ENCODE measurements around the gene SEL1L2.

The SEL1L2 gene

DNA sequence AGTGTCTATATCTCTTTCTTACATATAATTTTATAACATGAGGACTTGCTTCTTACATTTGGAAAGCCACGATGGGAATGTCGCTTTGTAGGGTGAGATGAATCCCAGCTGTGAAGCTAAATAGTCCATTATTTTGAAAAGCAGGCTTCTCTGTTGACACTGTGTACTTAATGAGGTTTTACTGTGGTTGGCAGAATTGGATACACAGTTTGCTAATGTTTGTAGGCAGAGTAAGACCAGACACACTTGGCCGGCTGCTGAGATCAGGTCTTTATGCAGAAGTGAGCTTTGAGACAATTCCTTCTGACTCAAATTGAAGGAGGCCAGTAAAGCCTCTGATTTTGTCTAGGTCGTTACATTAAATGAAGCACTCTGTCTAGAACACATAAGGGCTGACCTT is 112.6 kb downstream of the SEL1L2 start:
- FAIRE-seq (no peak), DNase-seq (ENCODE audit: insufficient read length, low spot score) (no peak)
- no peak for TF ChIP-seq SPI1 (IDR thresholded peaks at IDR 0.05; ENCODE audit: low read depth, low read length)
- TF ChIP-seq POLR2A (IDR thresholded peaks at IDR 0.05; ENCODE audit: low read depth, low read length): no peak

GRCh38 chr20:13875265-13875811 is 115.1 kb downstream of the SEL1L2 start:
- no peak for DNase-seq (ENCODE audit: insufficient read length, low spot score)
- no peak for FAIRE-seq
- TF ChIP-seq PAX5 (IDR thresholded peaks at IDR 0.05; ENCODE audit: insufficient read depth, low read length, severe bottlenecking): no peak
- no peak for TF ChIP-seq SPI1 (IDR thresholded peaks at IDR 0.05; ENCODE audit: low read depth, low read length)
- no peak for TF ChIP-seq POLR2AphosphoS5 (IDR thresholded peaks at IDR 0.05; ENCODE audit: low read depth, low read length)
- no peak for TF ChIP-seq POU2F2 (IDR thresholded peaks at IDR 0.05; ENCODE audit: low read depth, low read length)
- no peak for TF ChIP-seq POLR2A (IDR thresholded peaks at IDR 0.05; ENCODE audit: low read depth, low read length)
- TF ChIP-seq TAF1 (IDR thresholded peaks at IDR 0.05; ENCODE audit: low read depth, low read length): no peak

GRCh38 chr20:13874394-13875157 is 115.8 kb downstream of the SEL1L2 start:
- DNase-seq (ENCODE audit: insufficient read length, low spot score) (no peak), FAIRE-seq (no peak)
- TF ChIP-seq PAX5 (IDR thresholded peaks at IDR 0.05; ENCODE audit: insufficient read depth, low read length, severe bottlenecking) (no peak), TAF1 (IDR thresholded peaks at IDR 0.05; ENCODE audit: low read depth, low read length) (no peak), POLR2A (IDR thresholded peaks at IDR 0.05; ENCODE audit: low read depth, low read length) (no peak), SPI1 (IDR thresholded peaks at IDR 0.05; ENCODE audit: low read depth, low read length) (no peak), POLR2AphosphoS5 (IDR thresholded peaks at IDR 0.05; ENCODE audit: low read depth, low read length) (no peak), POU2F2 (IDR thresholded peaks at IDR 0.05; ENCODE audit: low read depth, low read length) (no peak)

- DNase-seq (ENCODE audit: insufficient read length, low spot score): no peak
- no peak for FAIRE-seq
- TF ChIP-seq TAF1 (IDR thresholded peaks at IDR 0.05; ENCODE audit: low read depth, low read length): no peak
- TF ChIP-seq POU2F2 (IDR thresholded peaks at IDR 0.05; ENCODE audit: low read depth, low read length): no peak
- TF ChIP-seq POLR2AphosphoS5 (IDR thresholded peaks at IDR 0.05; ENCODE audit: low read depth, low read length): no peak
- no peak for TF ChIP-seq PAX5 (IDR thresholded peaks at IDR 0.05; ENCODE audit: insufficient read depth, low read length, severe bottlenecking)
- TF ChIP-seq SPI1 (IDR thresholded peaks at IDR 0.05; ENCODE audit: low read depth, low read length): no peak
- no peak for TF ChIP-seq POLR2A (IDR thresholded peaks at IDR 0.05; ENCODE audit: low read depth, low read length)
These were observed 116.6 kb downstream of the SEL1L2 start for GRCh38 chr20:13873831-13874230.

DNA sequence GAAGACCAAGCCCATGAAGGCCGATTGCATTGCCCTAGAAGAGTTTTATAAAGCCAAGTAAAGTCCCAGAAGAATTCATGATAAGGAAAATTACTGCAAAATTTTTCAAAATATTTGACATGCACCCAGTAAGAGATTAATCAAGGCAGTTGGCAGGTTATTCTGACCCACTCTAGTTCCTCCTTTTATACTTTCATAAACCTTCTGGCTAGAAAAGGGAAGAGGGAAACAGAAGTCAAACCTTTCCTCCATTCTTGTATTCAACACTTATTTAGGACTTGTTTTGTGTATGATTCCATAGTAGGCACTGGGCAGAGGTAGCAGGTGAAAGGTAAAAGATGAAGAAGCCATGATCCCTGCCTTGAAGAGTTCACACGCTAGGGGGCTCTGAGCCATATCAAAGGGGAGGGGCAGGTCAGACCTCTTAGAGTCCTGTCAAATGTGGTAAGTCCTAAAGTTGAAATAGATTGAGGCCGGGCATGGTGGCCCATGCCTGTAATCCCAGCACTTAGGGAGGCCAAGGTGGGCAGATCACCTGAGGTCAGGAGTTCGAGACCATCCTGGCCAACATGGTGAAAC is 120.2 kb downstream of the SEL1L2 start:
- FAIRE-seq: no peak
- TF ChIP-seq PAX5 (IDR thresholded peaks at IDR 0.05; ENCODE audit: insufficient read depth, low read length, severe bottlenecking): no peak
- no peak for TF ChIP-seq SPI1 (IDR thresholded peaks at IDR 0.05; ENCODE audit: low read depth, low read length)
- TF ChIP-seq POLR2A (IDR thresholded peaks at IDR 0.05; ENCODE audit: low read depth, low read length): no peak
- no peak for TF ChIP-seq TAF1 (IDR thresholded peaks at IDR 0.05; ENCODE audit: low read depth, low read length)
- TF ChIP-seq POLR2AphosphoS5 (IDR thresholded peaks at IDR 0.05; ENCODE audit: low read depth, low read length): no peak
- TF ChIP-seq POU2F2 (IDR thresholded peaks at IDR 0.05; ENCODE audit: low read depth, low read length): no peak
- no peak for DNase-seq (ENCODE audit: insufficient read length, low spot score)

- TF ChIP-seq TAF1 (IDR thresholded peaks at IDR 0.05; ENCODE audit: low read depth, low read length) (no peak), POLR2A (IDR thresholded peaks at IDR 0.05; ENCODE audit: low read depth, low read length) (no peak), POLR2AphosphoS5 (IDR thresholded peaks at IDR 0.05; ENCODE audit: low read depth, low read length) (no peak), SPI1 (IDR thresholded peaks at IDR 0.05; ENCODE audit: low read depth, low read length) (no peak), PAX5 (IDR thresholded peaks at IDR 0.05; ENCODE audit: insufficient read depth, low read length, severe bottlenecking) (no peak), POU2F2 (IDR thresholded peaks at IDR 0.05; ENCODE audit: low read depth, low read length) (no peak)
- no peak for DNase-seq (ENCODE audit: insufficient read length, low spot score)
- no peak for FAIRE-seq
These were observed 122.1 kb downstream of the SEL1L2 start for GRCh38 chr20:13868331-13868730.

DNA sequence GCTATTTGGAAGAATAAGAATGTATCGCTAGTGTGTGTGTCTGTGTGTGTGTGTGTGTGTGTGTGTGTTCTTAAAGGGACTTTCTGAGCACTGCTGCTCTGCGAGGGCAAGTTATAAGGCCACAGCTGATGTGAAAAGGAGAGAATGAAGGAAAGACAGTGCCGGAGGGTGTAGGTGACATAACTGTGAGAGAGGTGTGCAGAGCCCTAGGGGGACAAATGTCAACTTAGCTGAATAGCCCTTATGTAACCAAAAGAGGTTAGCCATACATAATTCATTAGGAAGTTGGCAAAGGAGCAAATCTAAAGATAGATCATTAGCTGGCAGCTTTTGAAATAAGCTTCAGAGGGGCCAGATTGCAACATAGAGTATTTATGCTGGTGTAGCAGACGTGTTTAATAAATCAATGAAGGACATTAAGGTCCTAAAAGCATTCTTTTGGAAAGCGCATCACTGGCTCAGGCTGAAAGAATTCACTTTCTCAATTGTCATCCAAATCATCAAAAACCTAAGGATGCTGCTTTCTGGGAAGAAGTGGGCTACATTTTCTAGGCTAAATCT is 124.5 kb downstream of the SEL1L2 start:
- DNase-seq (ENCODE audit: insufficient read length, low spot score) (no peak), FAIRE-seq (no peak)
- TF ChIP-seq PAX5 (IDR thresholded peaks at IDR 0.05; ENCODE audit: insufficient read depth, low read length, severe bottlenecking): no peak
- no peak for TF ChIP-seq POU2F2 (IDR thresholded peaks at IDR 0.05; ENCODE audit: low read depth, low read length)
- TF ChIP-seq POLR2A (IDR thresholded peaks at IDR 0.05; ENCODE audit: low read depth, low read length): no peak
- no peak for TF ChIP-seq SPI1 (IDR thresholded peaks at IDR 0.05; ENCODE audit: low read depth, low read length)
- no peak for TF ChIP-seq POLR2AphosphoS5 (IDR thresholded peaks at IDR 0.05; ENCODE audit: low read depth, low read length)
- no peak for TF ChIP-seq TAF1 (IDR thresholded peaks at IDR 0.05; ENCODE audit: low read depth, low read length)

DNA sequence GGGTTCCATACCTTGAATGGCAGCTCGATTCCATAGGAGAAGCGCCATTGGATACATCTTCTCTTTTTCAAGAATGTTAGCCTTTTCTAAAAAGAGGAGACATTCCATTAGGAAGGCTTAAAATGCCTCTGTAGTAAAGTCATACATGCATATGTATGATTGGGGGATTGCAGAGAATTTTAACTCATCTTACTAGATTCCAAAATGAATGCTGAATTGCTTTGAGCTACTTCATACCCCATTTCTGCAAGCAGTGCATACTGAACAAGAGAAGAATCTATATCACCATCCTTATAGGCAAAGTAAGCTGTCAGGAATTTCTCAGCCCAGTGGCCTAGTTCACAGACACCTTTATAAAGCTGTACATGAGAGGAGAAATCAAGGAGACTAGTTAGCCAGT is 125.3 kb downstream of the SEL1L2 start:
- DNase-seq (ENCODE audit: insufficient read length, low spot score): no peak
- TF ChIP-seq TAF1 (IDR thresholded peaks at IDR 0.05; ENCODE audit: low read depth, low read length) (no peak), PAX5 (IDR thresholded peaks at IDR 0.05; ENCODE audit: insufficient read depth, low read length, severe bottlenecking) (no peak), SPI1 (IDR thresholded peaks at IDR 0.05; ENCODE audit: low read depth, low read length) (no peak), POU2F2 (IDR thresholded peaks at IDR 0.05; ENCODE audit: low read depth, low read length) (no peak), POLR2AphosphoS5 (IDR thresholded peaks at IDR 0.05; ENCODE audit: low read depth, low read length) (no peak), POLR2A (IDR thresholded peaks at IDR 0.05; ENCODE audit: low read depth, low read length) (no peak)
- FAIRE-seq: no peak

GRCh38 chr20:13863244-13863643 is 127.2 kb downstream of the SEL1L2 start:
- FAIRE-seq (no peak), DNase-seq (ENCODE audit: insufficient read length, low spot score) (no peak)
- TF ChIP-seq PAX5 (IDR thresholded peaks at IDR 0.05; ENCODE audit: insufficient read depth, low read length, severe bottlenecking) (no peak), POLR2AphosphoS5 (IDR thresholded peaks at IDR 0.05; ENCODE audit: low read depth, low read length) (no peak), POU2F2 (IDR thresholded peaks at IDR 0.05; ENCODE audit: low read depth, low read length) (no peak), TAF1 (IDR thresholded peaks at IDR 0.05; ENCODE audit: low read depth, low read length) (no peak), SPI1 (IDR thresholded peaks at IDR 0.05; ENCODE audit: low read depth, low read length) (no peak), POLR2A (IDR thresholded peaks at IDR 0.05; ENCODE audit: low read depth, low read length) (no peak)
